H1 (cell line): ENCODE data around the gene TRAF1.

Experiments
- ASH2L ChIP-seq: fragments of 200-600, 300-600 bp; sonication (generic); IDR thresholded peaks from one replicate; pipeline ENCODE4 v1.7.1; 2017; ENCODE audit warnings: low read length
- GABPA ChIP-seq: IDR thresholded peaks from 2 replicates; pipeline ENCODE4 v1.6.1; 2011; ENCODE audit warnings: mild to moderate bottlenecking, low read length, moderate library complexity, borderline replicate concordance; ENCODE audit not compliant: insufficient read depth
- JUND ChIP-seq: IDR thresholded peaks from 2 replicates; pipeline ENCODE4 v1.6.1; 2011; ENCODE audit warnings: mild to moderate bottlenecking, improper control_type of control experiment, low read length
- MAFK ChIP-seq: IDR thresholded peaks from 2 replicates; pipeline ENCODE4 v1.6.1; 2012; ENCODE audit warnings: low read depth, mild to moderate bottlenecking, improper control_type of control experiment, low read length
- POLR2AphosphoS5 ChIP-seq: IDR thresholded peaks from 2 replicates; pipeline ENCODE4 v1.6.1; 2011; ENCODE audit warnings: low read depth, low read length
- RAD21 ChIP-seq, 2 experiments: IDR thresholded peaks in 1 of 2; conservative IDR thresholded peaks in 1 of 2; 2 replicates each; pipeline ENCODE4 v1.6.1; 2011; ENCODE audit warnings: low read depth in 2 of 2, low read length in 2 of 2, improper control_type of control experiment in 1 of 2, inconsistent platforms in 1 of 2, mild to moderate bottlenecking in 1 of 2, moderate library complexity in 1 of 2
- RNF2 ChIP-seq: fragments of 200-900, 300-1000 bp; sonication (generic); IDR thresholded peaks from 2 replicates; pipeline ENCODE4 v1.7.1; 2016; ENCODE audit warnings: borderline replicate concordance, low read depth, mild to moderate bottlenecking, antibody characterized with exemption, low read length; ENCODE audit not compliant: poor library complexity, severe bottlenecking; ENCODE audit errors: missing control alignments
- SIX5 ChIP-seq: IDR thresholded peaks from 2 replicates; pipeline ENCODE4 v1.6.1; 2011; ENCODE audit warnings: mild to moderate bottlenecking, low read depth, low read length
- TF ChIP-seq, protein P1 (sequence below): IDR thresholded peaks from 2 replicates; pipeline ENCODE4 v1.6.1; 2011; ENCODE audit warnings: low read length, improper control_type of control experiment
- TF ChIP-seq, protein P2 (sequence below), 3 experiments: IDR thresholded peaks; 1 replicate in 2 of 3; 2 replicates in 1 of 3; pipeline versions ENCODE4 v1.5.1 to v1.6.1; 2011; ENCODE audit warnings: low read length in 3 of 3, mild to moderate bottlenecking in 3 of 3, inconsistent platforms in 2 of 3, low read depth in 1 of 3, moderate library complexity in 1 of 3; ENCODE audit not compliant: insufficient read depth in 1 of 3; ENCODE audit errors: control extremely low read depth in 1 of 3

DNA sequence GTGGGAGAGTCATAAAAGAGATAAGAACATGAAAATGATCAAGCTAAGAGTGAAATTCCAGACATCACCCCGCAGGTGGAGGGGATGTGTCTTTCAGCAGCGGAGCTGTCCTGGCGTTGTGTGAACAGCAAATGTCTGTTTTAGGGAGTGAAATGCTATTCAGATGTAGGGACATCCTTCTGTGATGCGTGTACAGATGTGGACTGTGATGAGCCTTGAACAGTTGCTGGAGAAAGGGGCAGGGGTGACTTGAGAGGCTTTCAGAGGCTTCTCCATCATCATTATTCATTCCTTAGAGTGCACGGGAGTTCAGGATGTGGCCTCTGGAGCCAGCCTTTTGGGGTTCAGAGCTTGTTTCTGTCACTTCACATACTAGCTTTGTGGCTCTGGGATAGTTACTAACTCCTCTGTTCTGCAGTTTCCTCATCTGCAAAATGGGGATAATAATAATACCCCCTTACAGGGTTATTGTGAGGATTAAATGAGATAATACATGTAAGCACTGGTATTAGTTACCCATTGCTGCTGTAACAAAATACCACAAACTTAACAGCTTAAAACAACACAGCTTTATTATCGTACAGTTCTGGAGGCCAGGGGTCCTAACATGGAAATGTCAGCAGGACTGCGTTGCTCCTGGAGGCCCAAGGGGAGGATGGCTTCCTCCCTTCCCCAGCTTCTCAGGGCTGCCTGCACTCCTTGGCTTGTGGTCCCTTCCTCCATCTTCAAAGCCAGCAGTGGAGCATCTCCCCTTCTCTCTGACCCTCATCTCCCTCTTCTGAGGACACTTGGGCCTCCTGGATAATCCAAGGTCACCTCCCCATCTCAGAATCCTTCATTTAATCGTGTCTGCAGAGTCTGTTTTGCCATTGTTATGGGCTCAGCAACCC is 9.4 kb downstream of the TRAF1 start:
- TF ChIP-seq RNF2 (no peak), JUND (no peak), GABPA (no peak), ASH2L (no peak), POLR2AphosphoS5 (no peak), MAFK (no peak), RAD21 (IDR thresholded peaks at IDR 0.05 in 1 of 2, conservative IDR thresholded peaks at IDR 0.05 in 1 of 2; ENCODE audit: low read depth in 2 of 2, low read length in 2 of 2) (no peak), SIX5 (no peak)
- TF ChIP-seq, protein P1, sequence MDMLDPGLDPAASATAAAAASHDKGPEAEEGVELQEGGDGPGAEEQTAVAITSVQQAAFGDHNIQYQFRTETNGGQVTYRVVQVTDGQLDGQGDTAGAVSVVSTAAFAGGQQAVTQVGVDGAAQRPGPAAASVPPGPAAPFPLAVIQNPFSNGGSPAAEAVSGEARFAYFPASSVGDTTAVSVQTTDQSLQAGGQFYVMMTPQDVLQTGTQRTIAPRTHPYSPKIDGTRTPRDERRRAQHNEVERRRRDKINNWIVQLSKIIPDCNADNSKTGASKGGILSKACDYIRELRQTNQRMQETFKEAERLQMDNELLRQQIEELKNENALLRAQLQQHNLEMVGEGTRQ: no peak
- TF ChIP-seq, protein P2, sequence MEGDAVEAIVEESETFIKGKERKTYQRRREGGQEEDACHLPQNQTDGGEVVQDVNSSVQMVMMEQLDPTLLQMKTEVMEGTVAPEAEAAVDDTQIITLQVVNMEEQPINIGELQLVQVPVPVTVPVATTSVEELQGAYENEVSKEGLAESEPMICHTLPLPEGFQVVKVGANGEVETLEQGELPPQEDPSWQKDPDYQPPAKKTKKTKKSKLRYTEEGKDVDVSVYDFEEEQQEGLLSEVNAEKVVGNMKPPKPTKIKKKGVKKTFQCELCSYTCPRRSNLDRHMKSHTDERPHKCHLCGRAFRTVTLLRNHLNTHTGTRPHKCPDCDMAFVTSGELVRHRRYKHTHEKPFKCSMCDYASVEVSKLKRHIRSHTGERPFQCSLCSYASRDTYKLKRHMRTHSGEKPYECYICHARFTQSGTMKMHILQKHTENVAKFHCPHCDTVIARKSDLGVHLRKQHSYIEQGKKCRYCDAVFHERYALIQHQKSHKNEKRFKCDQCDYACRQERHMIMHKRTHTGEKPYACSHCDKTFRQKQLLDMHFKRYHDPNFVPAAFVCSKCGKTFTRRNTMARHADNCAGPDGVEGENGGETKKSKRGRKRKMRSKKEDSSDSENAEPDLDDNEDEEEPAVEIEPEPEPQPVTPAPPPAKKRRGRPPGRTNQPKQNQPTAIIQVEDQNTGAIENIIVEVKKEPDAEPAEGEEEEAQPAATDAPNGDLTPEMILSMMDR (IDR thresholded peaks at IDR 0.05; ENCODE audit: control extremely low read depth in 1 of 3, insufficient read depth in 1 of 3, low read depth in 1 of 3, low read length in 3 of 3): no peak
